DOHH2 (cell line): ENCODE results near the gene ACAN.

Experiments used
- CTCF ChIP-seq: fragments of 200-600 bp; sonication (generic); IDR thresholded peaks from one replicate; pipeline ENCODE4 v1.5.1; 2014; ENCODE audit warnings: antibody characterized with exemption, mild to moderate bottlenecking, low read depth, low read length; ENCODE audit not compliant: poor library complexity, severe bottlenecking
- EZH2phosphoT487 ChIP-seq: fragments of 200-600 bp; sonication (generic); IDR thresholded peaks from 2 replicates; pipeline ENCODE4 v1.6.1; 2017; ENCODE audit warnings: borderline replicate concordance, mild to moderate bottlenecking, antibody characterized with exemption, low read length, moderate library complexity, mixed read lengths

- no peak for TF ChIP-seq CTCF
- no peak for TF ChIP-seq EZH2phosphoT487
Observed at GRCh38 chr15:88810446-88810845, 7.2 kb downstream of the ACAN start.
